Esophagus squamous epithelium (tissue), 5 donors: ENCODE data around the gene FN3K. TPM values are rescaled to one million over a fixed set of nuclear protein-coding genes. Genes with fewer than 3 reads are reported as not detected.
"Not testable (repeated sequence)": the region's sequence is repeated elsewhere in the genome, so short reads cannot be mapped to it uniquely, and the experiment has no call there.

Experiments used
- DNase-seq: peaks from one replicate; lab custom pipeline; 2025; lab: John Stamatoyannopoulos, UW
- H3K27ac ChIP-seq, 4 donors: fragments of 200-600 bp; sonication (generic); one replicate each; pipeline ENCODE4 v1.5.1; 2016 to 2019; ENCODE audit warnings: mild to moderate bottlenecking in 1 of 4
- H3K27me3 ChIP-seq, 4 donors: fragments of 200-600 bp; sonication (generic); 1 replicate in 3 of 4; 2 replicates in 1 of 4; pipeline versions ENCODE4 v1.5.1 to v1.6.0; 2017 to 2021; ENCODE audit warnings: antibody characterized with exemption in 1 of 4
- H3K36me3 ChIP-seq, 3 donors: fragments of 200-600 bp; sonication (generic); one replicate each; pipeline ENCODE4 v1.5.1; 2016 to 2019
- H3K4me1 ChIP-seq, 3 donors: fragments of 200-600 bp; sonication (generic); one replicate each; pipeline ENCODE4 v1.5.1; 2017 to 2019
- H3K4me3 ChIP-seq, 4 donors: fragments of 200-600 bp; sonication (generic); 1 replicate in 3 of 4; 2 replicates in 1 of 4; pipeline ENCODE4 v1.5.1; 2016 to 2019; ENCODE audit warnings: mild to moderate bottlenecking in 2 of 4, moderate library complexity in 1 of 4
- H3K9me3 ChIP-seq, 3 donors: fragments of 200-600 bp; sonication (generic); one replicate each; pipeline ENCODE4 v1.5.1; 2016 to 2019
- CTCF ChIP-seq, 6 experiments: fragments of 450-650 bp in 4 of 6; fragments of 200-600 bp in 2 of 6; sonication (generic) in 2 of 6; IDR thresholded peaks; one replicate each; pipeline ENCODE4 v1.5.1; 2016 to 2019; ENCODE audit warnings: antibody characterized with exemption in 6 of 6, mild to moderate bottlenecking in 4 of 6, moderate library complexity in 4 of 6
- POLR2A ChIP-seq, 4 donors: fragments of 450-650 bp; IDR thresholded peaks; one replicate each; pipeline ENCODE4 v1.6.1; 2017; ENCODE audit warnings: antibody characterized with exemption in 4 of 4, mild to moderate bottlenecking in 4 of 4, moderate library complexity in 3 of 4
- WGBS, 2 donors: methylation state at CpG; one replicate each; pipeline ENCODE4 v1.1.5; 2018; 5-methylcytosine and 5-hydroxymethylcytosine counted together
- intact Hi-C: fragments of 100-400 bp; cut with DNase I; formaldehyde crosslinking; loops from one replicate; pipeline ENCODE4 v1.15.0; 2022
- total RNA-seq, 4 donors: library from RNA; depleted of rRNA; stranded (reverse); fragments of >200 nt; gene quantifications; one replicate each; pipeline ENCODE4 v1.1.0, GENCODE V29; 2016
- donor health status: DM: yes; HTN: yes; CAD: no.

Gene FN3K
- total RNA-seq, 4 donors from 2014 or later, result 0.44 to 10.2 (median 2.3) TPM; not detected in 1

- Histone ChIP-seq H3K27ac (no peak overlapping the region), H3K4me3 (peak overlapping the region in 3 of 4 donors; percentile 8 to 52 (median 11)), H3K27me3 (no peaks in the 10 kb centered on the region), H3K4me1 (peaks cover 0 to 35% (median 13%) of the 10 kb centered on the region in 3 donors), H3K36me3 (peaks cover 0 to 29% (median 0%) of the 10 kb centered on the region in 3 donors), H3K9me3 (no peaks in the 10 kb centered on the region)
- intact Hi-C loops, result loop anchor here (10.0 kb wide), 1 partner anchor 110 kb away; no protein-coding TSS in a partner anchor
- no peak for DNase-seq
- TF ChIP-seq CTCF (IDR thresholded peaks at IDR 0.05) (peak; percentile 52 to 91 (median 80)), POLR2A (IDR thresholded peaks at IDR 0.05) (no peak)
- WGBS, 2 donors, result 54 to 79% methylated on average over 4 to 12 of the region's 34 CpGs
Observed at GRCh38 chr17:82775001-82775823, 39.8 kb downstream of the FN3K start.

- intact Hi-C loops, result loop anchor here (10.0 kb wide), 1 partner anchor 112 kb away; no protein-coding TSS in a partner anchor
- no peak for DNase-seq
- Histone ChIP-seq H3K4me1 (peaks cover 0 to 44% (median 13%) of the 10 kb centered on the region in 3 donors), H3K27me3 (no peaks in the 10 kb centered on the region), H3K36me3 (peaks cover 0 to 24% (median 0%) of the 10 kb centered on the region in 3 donors), H3K4me3 (no peak overlapping the region), H3K9me3 (no peaks in the 10 kb centered on the region), H3K27ac (no peak overlapping the region)
- WGBS, 2 donors, result 83 to 86% methylated on average over 11 of the region's 13 CpGs
- no peak for TF ChIP-seq POLR2A (IDR thresholded peaks at IDR 0.05)
- no peak for TF ChIP-seq CTCF (IDR thresholded peaks at IDR 0.05)
Observed at GRCh38 chr17:82776454-82776853, 41.0 kb downstream of the FN3K start.

- peak in 5 of 6 experiments; percentile 20 to 51 (median 25) for TF ChIP-seq CTCF (IDR thresholded peaks at IDR 0.05)
- Histone ChIP-seq H3K4me1 (peaks cover 0 to 45% (median 11%) of the 10 kb centered on the region in 3 donors), H3K36me3 (peaks cover 0 to 26% (median 0%) of the 10 kb centered on the region in 3 donors)
- H3K27ac ChIP-seq, H3K4me3 ChIP-seq, H3K9me3 ChIP-seq, H3K27me3 ChIP-seq, DNase-seq: not testable (repeated sequence)
- WGBS, 2 donors, result 63 to 79% methylated on average over 21 of the region's 21 CpGs
- intact Hi-C loops, result loop anchor here (10.0 kb wide), 1 partner anchor 113 kb away; no protein-coding TSS in a partner anchor
Observed at GRCh38 chr17:82777778-82778375, 42.5 kb downstream of the FN3K start.

- no peak overlapping the region for H3K27ac ChIP-seq
- no peaks in the 10 kb centered on the region for H3K9me3 ChIP-seq
- no peaks in the 10 kb centered on the region for H3K27me3 ChIP-seq
- intact Hi-C loops, result loop anchor here (10.0 kb wide), 1 partner anchor 115 kb away; no protein-coding TSS in a partner anchor
- WGBS, 2 donors, result 90 to 94% methylated on average over 2 to 10 of the region's 23 CpGs
- no peak for DNase-seq
- H3K36me3 ChIP-seq, result peaks cover 0 to 36% (median 0%) of the 10 kb centered on the region in 3 donors
- peaks cover 0 to 45% (median 11%) of the 10 kb centered on the region in 3 donors for H3K4me1 ChIP-seq
- H3K4me3 ChIP-seq, result no peak overlapping the region
- no peak for TF ChIP-seq POLR2A (IDR thresholded peaks at IDR 0.05)
Observed at GRCh38 chr17:82779541-82779940, 44.1 kb downstream of the FN3K start.

GRCh38 chr17:82780195-82780594 is 44.8 kb downstream of the FN3K start:
- TF ChIP-seq CTCF (IDR thresholded peaks at IDR 0.05) (no peak), POLR2A (IDR thresholded peaks at IDR 0.05) (no peak)
- H3K27me3 ChIP-seq, result no peaks in the 10 kb centered on the region
- no peak for DNase-seq
- no peak overlapping the region for H3K27ac ChIP-seq
- peaks cover 0 to 41% (median 0%) of the 10 kb centered on the region in 3 donors for H3K36me3 ChIP-seq
- intact Hi-C loops, result loop anchor here (10.0 kb wide), 1 partner anchor 135 kb away; no protein-coding TSS in a partner anchor
- 75 to 84% methylated on average over 4 to 11 of the region's 12 CpGs for WGBS, 2 donors
- peaks cover 0 to 38% (median 6%) of the 10 kb centered on the region in 3 donors for H3K4me1 ChIP-seq
- no peaks in the 10 kb centered on the region for H3K9me3 ChIP-seq
- H3K4me3 ChIP-seq, result no peak overlapping the region
